BE2C (cell line): Measurements from ENCODE around the gene LRRC8B.
"Not testable (repeated sequence)": the region's sequence is repeated elsewhere in the genome, so short reads cannot be mapped to it uniquely, and the experiment has no call there.

ENCODE experiments used
- DNase-seq: peaks from one replicate; pipeline ENCODE4 v3.0.0-alpha.2; 2020
- H3K27me3 ChIP-seq: fragments of 250-450 bp; sonication (Bioruptor Pico); 2 replicates; pipeline ENCODE4 v1.5.1; 2020; ENCODE audit warnings: mild to moderate bottlenecking
- H3K36me3 ChIP-seq: fragments of 250-450 bp; sonication (Bioruptor Pico); 2 replicates; pipeline ENCODE4 v1.5.1; 2020; ENCODE audit warnings: mild to moderate bottlenecking
- H3K4me1 ChIP-seq: fragments of 250-450 bp; sonication (Bioruptor Pico); 2 replicates; pipeline ENCODE4 v1.5.1; 2020
- H3K4me3 ChIP-seq: 2 replicates; pipeline ENCODE4 v1.5.1; 2011; ENCODE audit warnings: low read depth, low read length
- H3K9me3 ChIP-seq: fragments of 250-450 bp; sonication (Bioruptor Pico); 2 replicates; pipeline ENCODE4 v1.5.1; 2020
- TF ChIP-seq, protein P1 (sequence below): IDR thresholded peaks from 2 replicates; pipeline ENCODE4 v1.5.1; 2012; ENCODE audit warnings: mild to moderate bottlenecking, low read depth, low read length

LRRC8B gene

GRCh38 chr1:89622895-89623294 lies 98.3 kb downstream of the LRRC8B start:
- Histone ChIP-seq H3K36me3 (no peaks in the 10 kb centered on the region), H3K27me3 (no peaks in the 10 kb centered on the region), H3K4me1 (no peaks in the 10 kb centered on the region), H3K4me3 (no peak overlapping the region), H3K9me3 (no peaks in the 10 kb centered on the region)
- no peak for DNase-seq
- TF ChIP-seq, protein P1, sequence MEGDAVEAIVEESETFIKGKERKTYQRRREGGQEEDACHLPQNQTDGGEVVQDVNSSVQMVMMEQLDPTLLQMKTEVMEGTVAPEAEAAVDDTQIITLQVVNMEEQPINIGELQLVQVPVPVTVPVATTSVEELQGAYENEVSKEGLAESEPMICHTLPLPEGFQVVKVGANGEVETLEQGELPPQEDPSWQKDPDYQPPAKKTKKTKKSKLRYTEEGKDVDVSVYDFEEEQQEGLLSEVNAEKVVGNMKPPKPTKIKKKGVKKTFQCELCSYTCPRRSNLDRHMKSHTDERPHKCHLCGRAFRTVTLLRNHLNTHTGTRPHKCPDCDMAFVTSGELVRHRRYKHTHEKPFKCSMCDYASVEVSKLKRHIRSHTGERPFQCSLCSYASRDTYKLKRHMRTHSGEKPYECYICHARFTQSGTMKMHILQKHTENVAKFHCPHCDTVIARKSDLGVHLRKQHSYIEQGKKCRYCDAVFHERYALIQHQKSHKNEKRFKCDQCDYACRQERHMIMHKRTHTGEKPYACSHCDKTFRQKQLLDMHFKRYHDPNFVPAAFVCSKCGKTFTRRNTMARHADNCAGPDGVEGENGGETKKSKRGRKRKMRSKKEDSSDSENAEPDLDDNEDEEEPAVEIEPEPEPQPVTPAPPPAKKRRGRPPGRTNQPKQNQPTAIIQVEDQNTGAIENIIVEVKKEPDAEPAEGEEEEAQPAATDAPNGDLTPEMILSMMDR = 0 out of 2 replicates have a peak, but pooled peaks have one; percentile 7

DNA sequence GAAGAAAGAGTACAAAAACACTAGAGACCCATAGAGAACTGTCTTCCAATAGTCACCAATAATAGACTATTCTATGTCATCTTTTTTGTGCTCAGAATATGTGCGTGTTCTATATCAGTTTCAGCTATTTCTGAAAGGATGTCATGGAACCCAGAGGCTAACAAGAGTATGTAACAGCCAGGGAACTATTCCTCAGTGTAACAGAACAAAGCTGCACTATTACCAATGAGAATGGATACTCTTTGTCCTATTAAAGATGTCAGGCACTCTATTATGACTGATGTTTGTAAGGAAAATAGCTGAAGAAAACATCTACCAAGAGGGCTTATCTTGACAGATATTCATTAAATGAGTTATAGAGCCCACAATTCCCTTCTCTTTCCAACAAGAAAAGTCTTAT lies 99.7 kb downstream of the LRRC8B start:
- TF ChIP-seq, protein P1 = no peak
- DNase-seq = no peak
- H3K36me3 ChIP-seq = no peaks in the 10 kb centered on the region

DNA sequence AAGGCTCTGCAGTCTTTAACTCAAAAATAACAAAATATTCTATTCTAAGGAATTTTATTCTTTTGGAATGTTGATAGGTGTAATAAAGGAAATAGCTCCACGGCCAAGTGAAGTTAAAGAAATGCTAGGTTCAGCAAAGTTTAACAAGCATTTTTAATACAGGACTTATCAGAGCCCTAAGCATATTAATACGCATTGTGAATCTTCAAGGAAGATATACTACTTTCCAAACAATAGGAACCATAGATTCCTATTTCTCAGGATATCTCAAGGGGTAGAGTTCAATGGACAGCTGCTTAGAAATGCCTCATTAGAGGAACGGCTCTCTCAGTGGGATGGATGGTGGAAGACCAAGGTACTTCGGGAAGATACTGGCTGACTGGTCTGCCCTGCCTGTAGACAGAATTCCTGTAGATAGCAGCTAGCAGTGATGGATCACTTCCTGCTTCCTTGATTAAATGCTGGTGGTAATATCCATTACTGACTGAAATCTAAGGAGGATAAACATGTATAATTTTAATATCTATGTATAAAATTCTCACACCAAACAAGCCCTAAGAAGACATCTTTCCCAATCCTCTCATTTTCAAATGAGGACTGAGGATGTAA lies 100.2 kb downstream of the LRRC8B start:
- TF ChIP-seq, protein P1 = no peak
- Histone ChIP-seq H3K4me1 (no peaks in the 10 kb centered on the region), H3K9me3 (no peaks in the 10 kb centered on the region), H3K36me3 (no peaks in the 10 kb centered on the region), H3K27me3 (no peaks in the 10 kb centered on the region), H3K4me3 (no peak overlapping the region)
- no peak for DNase-seq

More for the DNA sequence above, 99.7 kb downstream of the LRRC8B start:
- Histone ChIP-seq H3K4me3 (no peak overlapping the region), H3K27me3 (no peaks in the 10 kb centered on the region), H3K9me3 (no peaks in the 10 kb centered on the region), H3K4me1 (no peaks in the 10 kb centered on the region)

GRCh38 chr1:89627596-89627962 lies 103.0 kb downstream of the LRRC8B start:
- no peaks in the 10 kb centered on the region for H3K36me3 ChIP-seq
- TF ChIP-seq, protein P1 = no peak
- H3K9me3 ChIP-seq = no peaks in the 10 kb centered on the region
- no peaks in the 10 kb centered on the region for H3K27me3 ChIP-seq
- no peak overlapping the region for H3K4me3 ChIP-seq
- DNase-seq = no peak
- no peaks in the 10 kb centered on the region for H3K4me1 ChIP-seq

- no peak for DNase-seq
- TF ChIP-seq, protein P1 = no peak
- Histone ChIP-seq H3K27me3 (no peaks in the 10 kb centered on the region), H3K36me3 (no peaks in the 10 kb centered on the region), H3K9me3 (no peaks in the 10 kb centered on the region), H3K4me1 (no peaks in the 10 kb centered on the region), H3K4me3 (no peak overlapping the region)
Observed at GRCh38 chr1:89629146-89629545, 104.5 kb downstream of the LRRC8B start.

GRCh38 chr1:89629600-89629999 lies 105.0 kb downstream of the LRRC8B start:
- not testable (repeated sequence) for DNase-seq, H3K27me3 ChIP-seq, H3K9me3 ChIP-seq, H3K4me3 ChIP-seq, H3K4me1 ChIP-seq, H3K36me3 ChIP-seq

GRCh38 chr1:89630048-89630447 lies 105.4 kb downstream of the LRRC8B start:
- TF ChIP-seq, protein P1 = no peak
- no peak for DNase-seq
- Histone ChIP-seq H3K4me3 (no peak overlapping the region), H3K36me3 (no peaks in the 10 kb centered on the region), H3K4me1 (no peaks in the 10 kb centered on the region), H3K9me3 (no peaks in the 10 kb centered on the region), H3K27me3 (no peaks in the 10 kb centered on the region)
